Measurements from ENCODE around the gene USP24.

USP24 gene

DNA sequence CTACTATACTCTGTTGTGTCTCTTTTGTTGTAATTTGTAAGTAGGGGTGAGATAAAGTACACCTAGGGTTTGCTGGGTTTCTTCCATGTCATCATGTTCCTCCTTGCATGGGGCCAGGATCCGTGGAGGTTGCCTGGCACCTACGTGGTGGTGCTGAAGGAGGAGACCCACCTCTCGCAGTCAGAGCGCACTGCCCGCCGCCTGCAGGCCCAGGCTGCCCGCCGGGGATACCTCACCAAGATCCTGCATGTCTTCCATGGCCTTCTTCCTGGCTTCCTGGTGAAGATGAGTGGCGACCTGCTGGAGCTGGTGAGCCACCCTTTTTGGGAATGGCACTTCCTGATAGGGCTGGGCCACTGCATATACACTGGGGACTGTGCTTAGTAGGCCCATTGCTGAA lies 171.4 kb downstream of the USP24 start:
- Histone ChIP-seq H3K27me3 (ENCODE audit: insufficient read depth, low read length, poor library complexity, severe bottlenecking) (no peaks in the 10 kb centered on the region), H3K4me2 (ENCODE audit: low read depth, low read length, poor library complexity, severe bottlenecking) (no peak overlapping the region), H3K9ac (ENCODE audit: low read depth, low read length, poor library complexity, severe bottlenecking) (no peak overlapping the region), H3K36me3 (ENCODE audit: insufficient read depth, low read length) (no peaks in the 10 kb centered on the region), H3F3A (ENCODE audit: low read depth) (no peaks in the 10 kb centered on the region), H3K4me1 (ENCODE audit: insufficient read depth, low read length, poor library complexity, severe bottlenecking) (no peaks in the 10 kb centered on the region), H4K20me1 (ENCODE audit: insufficient read depth, low read length, poor library complexity, severe bottlenecking) (no peaks in the 10 kb centered on the region), H3K9me3 (ENCODE audit: insufficient read depth, low read depth, low read length) (no peaks in the 10 kb centered on the region), H3K79me2 (ENCODE audit: insufficient read depth, low read length) (no peaks in the 10 kb centered on the region), H3K4me3 (ENCODE audit: low read length, poor library complexity, severe bottlenecking) (no peak overlapping the region), H3K9me2 (replicated peaks; ENCODE audit: low read depth, low read length) (no peaks in the 10 kb centered on the region), H2AFZ (ENCODE audit: low read length) (no peak overlapping the region)
- TF ChIP-seq, protein P1, sequence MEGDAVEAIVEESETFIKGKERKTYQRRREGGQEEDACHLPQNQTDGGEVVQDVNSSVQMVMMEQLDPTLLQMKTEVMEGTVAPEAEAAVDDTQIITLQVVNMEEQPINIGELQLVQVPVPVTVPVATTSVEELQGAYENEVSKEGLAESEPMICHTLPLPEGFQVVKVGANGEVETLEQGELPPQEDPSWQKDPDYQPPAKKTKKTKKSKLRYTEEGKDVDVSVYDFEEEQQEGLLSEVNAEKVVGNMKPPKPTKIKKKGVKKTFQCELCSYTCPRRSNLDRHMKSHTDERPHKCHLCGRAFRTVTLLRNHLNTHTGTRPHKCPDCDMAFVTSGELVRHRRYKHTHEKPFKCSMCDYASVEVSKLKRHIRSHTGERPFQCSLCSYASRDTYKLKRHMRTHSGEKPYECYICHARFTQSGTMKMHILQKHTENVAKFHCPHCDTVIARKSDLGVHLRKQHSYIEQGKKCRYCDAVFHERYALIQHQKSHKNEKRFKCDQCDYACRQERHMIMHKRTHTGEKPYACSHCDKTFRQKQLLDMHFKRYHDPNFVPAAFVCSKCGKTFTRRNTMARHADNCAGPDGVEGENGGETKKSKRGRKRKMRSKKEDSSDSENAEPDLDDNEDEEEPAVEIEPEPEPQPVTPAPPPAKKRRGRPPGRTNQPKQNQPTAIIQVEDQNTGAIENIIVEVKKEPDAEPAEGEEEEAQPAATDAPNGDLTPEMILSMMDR (conservative IDR thresholded peaks at IDR 0.05; ENCODE audit: low read length) = no peak
- no peak for TF ChIP-seq EZH2phosphoT487 (IDR thresholded peaks at IDR 0.05; ENCODE audit: borderline replicate concordance)

GRCh38 chr1:55043011-55043410 lies 172.2 kb downstream of the USP24 start:
- no peaks in the 10 kb centered on the region for H3K9me3 ChIP-seq (ENCODE audit: insufficient read depth, low read depth, low read length)
- H2AFZ ChIP-seq (ENCODE audit: low read length) = no peak overlapping the region
- no peak overlapping the region for H3K4me2 ChIP-seq (ENCODE audit: low read depth, low read length, poor library complexity, severe bottlenecking)
- H3K9me2 ChIP-seq (replicated peaks; ENCODE audit: low read depth, low read length) = no peaks in the 10 kb centered on the region
- no peaks in the 10 kb centered on the region for H3K79me2 ChIP-seq (ENCODE audit: insufficient read depth, low read length)
- H3K4me1 ChIP-seq (ENCODE audit: insufficient read depth, low read length, poor library complexity, severe bottlenecking) = no peaks in the 10 kb centered on the region
- H3K27me3 ChIP-seq (ENCODE audit: insufficient read depth, low read length, poor library complexity, severe bottlenecking) = no peaks in the 10 kb centered on the region
- no peaks in the 10 kb centered on the region for H4K20me1 ChIP-seq (ENCODE audit: insufficient read depth, low read length, poor library complexity, severe bottlenecking)
- TF ChIP-seq, protein P1 (conservative IDR thresholded peaks at IDR 0.05; ENCODE audit: low read length) = no peak
- TF ChIP-seq EZH2phosphoT487 (IDR thresholded peaks at IDR 0.05; ENCODE audit: borderline replicate concordance) = no peak
- H3K4me3 ChIP-seq (ENCODE audit: low read length, poor library complexity, severe bottlenecking) = no peak overlapping the region
- H3K9ac ChIP-seq (ENCODE audit: low read depth, low read length, poor library complexity, severe bottlenecking) = no peak overlapping the region
- H3F3A ChIP-seq (ENCODE audit: low read depth) = no peaks in the 10 kb centered on the region
- H3K36me3 ChIP-seq (ENCODE audit: insufficient read depth, low read length) = no peaks in the 10 kb centered on the region

DNA sequence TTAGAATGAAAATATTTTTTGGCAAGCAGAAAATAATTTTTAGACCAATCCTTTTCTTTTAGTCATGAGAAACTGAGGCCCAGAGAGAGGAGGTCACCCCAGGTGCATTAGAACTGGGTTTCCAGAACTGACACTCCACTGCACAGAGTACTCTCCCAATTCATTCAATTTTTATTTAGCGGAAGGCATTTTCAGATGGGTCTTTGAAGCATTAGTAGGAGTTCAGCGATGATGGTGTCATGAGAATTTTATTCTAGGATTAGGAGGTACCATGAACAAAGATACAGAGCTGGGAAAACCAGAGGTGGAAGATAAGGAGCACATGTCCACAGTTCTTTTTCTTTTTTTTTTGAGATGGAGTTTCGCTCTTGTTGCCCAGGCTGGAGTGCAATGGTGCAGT lies 173.6 kb downstream of the USP24 start:
- no peak overlapping the region for H3K4me2 ChIP-seq (ENCODE audit: low read depth, low read length, poor library complexity, severe bottlenecking)
- no peaks in the 10 kb centered on the region for H3K79me2 ChIP-seq (ENCODE audit: insufficient read depth, low read length)
- no peaks in the 10 kb centered on the region for H4K20me1 ChIP-seq (ENCODE audit: insufficient read depth, low read length, poor library complexity, severe bottlenecking)
- H3K36me3 ChIP-seq (ENCODE audit: insufficient read depth, low read length) = no peaks in the 10 kb centered on the region
- H3K4me1 ChIP-seq (ENCODE audit: insufficient read depth, low read length, poor library complexity, severe bottlenecking) = no peaks in the 10 kb centered on the region
- no peaks in the 10 kb centered on the region for H3F3A ChIP-seq (ENCODE audit: low read depth)
- no peaks in the 10 kb centered on the region for H3K9me2 ChIP-seq (replicated peaks; ENCODE audit: low read depth, low read length)
- H3K9ac ChIP-seq (ENCODE audit: low read depth, low read length, poor library complexity, severe bottlenecking) = no peak overlapping the region
- H3K4me3 ChIP-seq (ENCODE audit: low read length, poor library complexity, severe bottlenecking) = no peak overlapping the region
- TF ChIP-seq, protein P1 (conservative IDR thresholded peaks at IDR 0.05; ENCODE audit: low read length) = no peak
- TF ChIP-seq EZH2phosphoT487 (IDR thresholded peaks at IDR 0.05; ENCODE audit: borderline replicate concordance) = no peak
- H3K9me3 ChIP-seq (ENCODE audit: insufficient read depth, low read depth, low read length) = no peaks in the 10 kb centered on the region
- H3K27me3 ChIP-seq (ENCODE audit: insufficient read depth, low read length, poor library complexity, severe bottlenecking) = no peaks in the 10 kb centered on the region
- no peak overlapping the region for H2AFZ ChIP-seq (ENCODE audit: low read length)
